GM19467 (cell line): ENCODE data around the gene SLC35F3.
A peak's percentile ranks its signal among the peaks of the same experiment; 100 is the strongest.

Experiments
- ATAC-seq: cut with Tn5 transposase; IDR thresholded peaks from one replicate; pipeline ENCODE4 v1.9.1; 2021; ENCODE audit warnings: mild to moderate bottlenecking, moderate library complexity; ENCODE audit not compliant: unreplicated experiment

SLC35F3 gene

DNA sequence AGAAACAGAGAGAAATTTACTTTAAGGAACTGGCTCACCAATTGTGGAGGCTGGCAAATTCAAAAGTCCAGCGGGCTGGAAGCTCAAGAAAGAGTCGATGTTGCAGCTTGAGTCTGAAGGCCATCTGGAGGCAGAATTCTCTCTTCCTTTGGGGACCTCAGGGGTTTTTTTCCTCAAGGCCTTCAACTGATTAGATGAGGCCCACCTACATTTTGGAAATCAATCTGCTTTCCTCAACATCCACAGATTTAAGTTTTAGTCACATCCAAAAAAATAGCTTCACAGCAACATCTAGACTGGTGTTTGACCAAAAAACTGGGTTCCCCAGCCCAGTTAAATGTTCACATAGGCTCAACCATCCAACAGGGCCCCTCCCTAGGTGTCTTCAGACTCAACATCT is 114.9 kb downstream of the SLC35F3 start:
- no peak for ATAC-seq

DNA sequence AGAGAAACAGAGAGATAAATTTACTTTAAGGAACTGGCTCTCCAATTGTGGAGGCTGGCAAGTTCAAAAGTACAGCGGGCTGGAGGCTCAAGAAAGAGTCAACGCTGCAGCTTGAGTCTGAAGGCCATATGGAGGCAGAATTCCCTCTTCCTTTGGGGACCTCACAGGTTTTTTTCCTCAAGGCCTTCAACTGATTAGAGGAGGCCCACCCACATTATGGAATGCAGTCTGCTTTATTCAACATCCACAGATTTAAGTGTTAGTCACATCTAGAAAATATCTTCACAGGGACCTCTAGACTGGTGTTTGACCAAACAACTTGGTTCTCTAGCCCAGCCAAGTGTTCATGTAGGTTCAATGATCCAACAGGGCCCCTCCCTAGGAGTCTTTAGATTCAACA is 117.8 kb downstream of the SLC35F3 start:
- no peak for ATAC-seq

DNA sequence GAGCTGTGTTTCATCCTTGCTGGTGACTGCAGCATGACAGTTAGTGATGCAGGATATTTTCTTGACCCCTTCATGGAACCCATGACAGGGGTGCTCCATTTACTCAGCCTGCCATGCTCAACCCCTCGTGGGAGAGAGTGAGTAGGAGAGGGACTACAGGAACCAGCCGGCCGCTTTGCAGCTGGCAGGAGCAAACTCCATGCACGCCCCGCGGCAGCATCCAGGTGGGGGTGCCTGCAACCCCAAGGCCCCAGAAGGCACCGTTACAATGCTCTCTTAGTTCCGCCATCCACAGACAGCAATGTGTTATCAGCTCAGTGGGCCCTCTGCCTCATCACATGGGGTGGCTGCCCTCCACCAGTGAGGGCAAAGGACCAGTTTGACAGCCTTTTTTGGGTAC is 135.1 kb downstream of the SLC35F3 start:
- ATAC-seq = no peak

DNA sequence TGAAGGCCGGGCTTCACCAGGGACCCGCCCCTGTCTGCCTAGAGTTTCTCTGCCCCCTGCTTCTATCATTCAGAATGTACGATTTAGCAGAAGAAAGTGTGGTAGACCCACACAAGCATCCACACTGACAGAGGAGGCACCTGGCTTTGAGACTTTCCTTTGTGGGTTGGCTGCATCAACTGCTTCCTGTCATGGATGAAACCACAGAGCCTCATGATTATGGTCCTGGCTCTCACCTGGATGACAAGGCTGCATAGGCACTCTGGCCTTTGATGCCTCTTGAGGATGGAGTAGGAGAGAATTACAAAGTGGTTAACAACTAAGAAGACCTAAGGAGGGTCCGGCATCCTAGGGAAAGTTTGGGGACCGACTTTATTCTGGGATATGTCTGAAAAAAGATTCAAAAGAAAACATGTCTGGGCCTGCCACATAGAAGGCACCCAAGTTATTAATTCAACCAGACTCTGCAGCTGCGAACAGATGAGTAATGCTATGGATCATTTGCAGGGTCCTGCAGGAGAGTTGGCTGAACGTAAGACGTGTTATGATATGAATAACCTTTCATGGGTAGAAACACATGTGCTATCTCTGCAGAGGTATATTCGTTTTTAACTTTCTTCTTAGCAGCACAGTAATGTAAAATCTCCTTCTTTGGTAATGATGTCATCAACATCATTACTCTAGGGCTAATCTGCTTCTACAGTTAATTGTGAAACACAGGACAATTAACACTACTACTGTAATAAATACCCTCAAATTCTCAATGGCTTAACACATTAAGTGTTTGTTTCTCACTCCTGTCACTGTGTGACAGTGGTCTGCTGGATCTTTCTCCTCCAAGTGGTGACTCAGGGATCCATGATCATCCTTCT is 136.2 kb downstream of the SLC35F3 start:
- no peak for ATAC-seq

DNA sequence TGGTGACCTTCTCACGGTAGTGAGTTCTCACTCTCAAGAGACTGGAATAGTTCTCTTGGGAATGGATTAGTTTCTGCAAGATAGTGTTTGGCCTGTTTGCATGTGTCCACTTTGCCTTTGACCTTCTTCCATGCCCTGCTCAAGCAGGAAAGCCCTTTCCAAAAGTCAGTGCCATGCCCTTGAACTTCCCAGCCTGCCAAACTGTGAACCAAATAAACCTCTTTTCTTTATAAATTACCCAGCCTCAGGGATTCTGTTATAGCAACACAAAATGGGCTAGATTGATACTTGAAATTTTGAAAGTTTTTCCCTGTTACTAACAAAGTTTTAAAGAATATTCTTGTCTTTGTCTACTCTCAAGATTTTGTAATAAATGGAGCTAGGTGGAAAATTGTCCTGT is 139.6 kb downstream of the SLC35F3 start:
- no peak for ATAC-seq

DNA sequence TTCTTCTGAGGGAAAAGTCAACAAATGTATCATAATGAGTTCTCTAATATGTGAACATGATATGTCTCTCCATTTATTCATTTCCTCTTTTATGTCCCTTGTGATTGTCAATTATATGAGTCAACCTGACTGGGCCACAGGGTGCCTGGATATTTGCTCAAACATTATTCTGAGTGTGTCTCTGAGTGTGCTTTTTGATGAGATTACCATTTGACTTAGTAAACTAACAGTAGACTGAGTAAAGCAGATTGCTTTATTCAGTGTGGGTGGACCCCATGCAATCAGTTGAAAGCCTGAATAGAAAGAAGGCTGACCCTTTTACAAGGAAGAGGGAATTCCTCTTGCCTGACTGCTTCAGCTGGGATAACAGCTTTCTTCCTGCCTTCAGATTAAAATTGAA is 142.6 kb downstream of the SLC35F3 start:
- ATAC-seq = no peak

DNA sequence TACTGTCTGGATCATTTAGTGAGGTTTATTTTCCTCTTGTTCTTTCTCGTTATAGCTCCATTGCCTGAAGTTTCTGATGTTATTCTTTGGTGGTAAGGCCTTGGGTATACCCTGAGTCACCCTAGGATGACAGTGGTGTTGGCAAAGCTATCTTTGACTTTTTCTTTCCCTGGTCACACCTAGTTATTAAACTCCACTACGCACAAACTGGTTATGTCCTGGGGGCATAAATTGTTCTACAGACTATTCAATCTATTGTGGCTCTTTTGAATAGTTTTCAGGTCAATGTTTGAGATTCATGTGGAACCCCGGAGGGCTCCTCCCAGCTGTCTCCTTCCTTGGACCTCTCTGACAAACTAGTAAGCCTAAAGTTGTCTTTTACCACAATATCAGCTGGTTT is 157.7 kb downstream of the SLC35F3 start:
- no peak for ATAC-seq

DNA sequence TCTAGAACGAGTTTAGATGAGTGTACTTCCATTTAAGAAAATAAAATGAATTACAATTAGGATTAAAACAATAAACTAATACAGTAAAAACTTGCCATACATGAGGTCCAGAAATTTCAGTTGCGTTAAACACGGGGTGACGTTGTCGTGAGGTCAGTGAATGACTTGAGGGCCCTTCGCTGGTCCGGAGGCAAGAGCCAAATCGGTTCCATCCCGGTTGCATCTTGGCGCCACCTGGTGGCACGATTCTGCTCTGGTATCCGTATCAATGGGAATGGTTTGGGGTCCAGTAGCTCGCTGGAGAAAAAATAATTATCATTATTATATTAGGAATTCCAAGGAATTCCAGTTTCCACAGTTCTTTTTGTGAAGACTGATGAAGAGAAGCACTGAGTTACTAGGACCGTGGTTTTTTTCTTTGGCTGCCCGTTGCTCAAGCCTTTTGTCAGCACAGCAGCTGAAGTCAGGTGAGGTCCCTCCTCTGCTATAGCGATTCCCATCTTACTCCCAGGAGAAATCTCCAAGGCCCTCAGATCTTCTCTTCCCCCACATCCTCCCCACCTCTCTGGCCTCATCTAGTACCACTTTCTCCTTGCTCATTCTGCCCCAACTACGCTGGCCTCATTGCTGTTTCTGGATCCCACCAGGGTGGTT is 161.4 kb downstream of the SLC35F3 start:
- peak; percentile 53 for ATAC-seq

DNA sequence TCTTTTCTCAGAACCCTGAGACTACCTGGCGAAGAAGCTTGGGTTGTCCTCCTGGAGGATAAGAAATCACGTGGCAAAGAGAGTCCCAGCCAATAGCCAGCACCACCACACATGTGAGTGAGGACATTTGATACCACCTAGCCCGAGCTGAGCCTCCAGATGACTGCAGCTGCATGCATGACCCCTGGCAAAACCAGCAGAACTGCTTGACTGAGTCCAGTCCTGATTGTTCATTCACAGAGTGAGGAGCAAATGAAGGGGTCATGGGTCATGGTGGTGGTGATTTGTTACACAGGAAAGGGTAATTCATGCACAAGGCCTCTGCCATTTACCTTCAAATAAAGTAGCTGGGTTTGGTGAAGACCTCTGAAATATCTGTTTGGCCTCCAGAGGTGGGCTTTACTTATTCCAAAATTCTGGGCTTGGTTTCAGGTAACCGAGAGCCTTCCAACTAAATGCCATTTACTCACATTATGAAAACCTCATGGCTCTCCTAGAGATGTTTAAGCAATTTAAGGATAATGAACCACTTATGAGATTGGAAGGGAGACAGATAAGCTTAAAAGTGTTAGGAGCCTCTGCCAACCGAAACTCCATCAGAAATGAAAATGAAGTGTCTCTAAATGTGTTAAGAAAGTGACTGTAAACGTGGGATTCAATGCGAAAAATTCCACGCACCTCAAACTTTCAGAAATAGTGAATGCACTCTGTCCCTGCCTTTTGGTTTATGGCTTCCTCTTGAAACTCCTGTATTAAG is 163.3 kb downstream of the SLC35F3 start:
- no peak for ATAC-seq

DNA sequence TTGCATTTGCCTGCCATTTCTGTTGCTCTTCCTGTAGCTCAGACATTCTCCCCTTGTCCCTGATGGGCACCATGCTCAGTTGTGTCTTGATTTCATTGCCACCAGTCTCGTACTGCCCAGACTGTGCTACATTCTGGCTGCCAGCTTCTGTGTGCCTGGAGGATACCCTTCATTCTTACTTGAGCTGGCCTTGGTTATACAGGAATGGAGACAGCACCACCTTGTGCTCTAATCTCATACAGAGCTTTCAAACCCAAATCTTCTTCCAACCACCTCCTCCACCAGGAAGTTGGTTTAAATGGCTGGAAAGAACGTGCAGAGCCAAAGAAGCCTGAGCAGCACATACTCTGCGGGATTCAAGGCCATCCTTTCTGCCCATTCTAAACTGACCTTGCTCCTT is 165.3 kb downstream of the SLC35F3 start:
- no peak for ATAC-seq

DNA sequence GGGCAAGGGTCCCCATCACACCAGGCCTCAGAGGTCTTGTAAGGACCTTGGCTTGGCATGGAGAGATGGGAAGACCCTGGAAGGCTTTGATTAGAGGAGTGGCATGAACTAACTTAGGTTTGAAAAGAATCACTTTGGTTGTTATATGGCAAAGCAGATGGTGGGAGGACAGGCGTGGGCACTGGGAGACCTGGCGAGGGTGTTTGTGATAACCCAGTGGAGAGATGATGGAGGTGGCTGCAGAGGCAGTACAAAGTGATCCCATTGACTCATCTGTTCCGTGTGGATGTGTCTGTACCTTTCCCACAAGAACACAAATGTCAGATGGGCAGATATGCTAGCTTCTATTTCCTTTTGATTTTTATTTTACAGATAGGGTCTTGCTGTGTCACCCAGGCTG is 168.3 kb downstream of the SLC35F3 start:
- ATAC-seq = no peak

DNA sequence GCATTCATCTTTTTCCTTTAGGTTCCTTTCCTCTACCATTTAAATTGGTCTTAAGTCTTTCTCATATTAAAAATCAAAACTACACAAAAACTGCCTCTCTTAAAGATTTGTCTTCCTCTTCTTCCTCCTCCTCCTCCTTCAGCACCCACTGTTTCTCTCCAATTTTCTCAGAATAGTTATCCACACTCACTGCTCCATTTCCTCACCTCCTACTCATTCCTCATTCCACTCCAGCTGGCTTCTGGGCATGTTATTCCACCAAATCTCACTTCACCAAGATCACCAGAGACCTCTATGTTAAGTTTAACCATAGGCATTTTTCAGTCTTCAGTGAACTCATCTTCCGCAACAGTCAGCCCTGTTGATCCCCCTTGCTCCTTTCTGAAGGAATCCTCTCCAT is 173.7 kb downstream of the SLC35F3 start:
- no peak for ATAC-seq

DNA sequence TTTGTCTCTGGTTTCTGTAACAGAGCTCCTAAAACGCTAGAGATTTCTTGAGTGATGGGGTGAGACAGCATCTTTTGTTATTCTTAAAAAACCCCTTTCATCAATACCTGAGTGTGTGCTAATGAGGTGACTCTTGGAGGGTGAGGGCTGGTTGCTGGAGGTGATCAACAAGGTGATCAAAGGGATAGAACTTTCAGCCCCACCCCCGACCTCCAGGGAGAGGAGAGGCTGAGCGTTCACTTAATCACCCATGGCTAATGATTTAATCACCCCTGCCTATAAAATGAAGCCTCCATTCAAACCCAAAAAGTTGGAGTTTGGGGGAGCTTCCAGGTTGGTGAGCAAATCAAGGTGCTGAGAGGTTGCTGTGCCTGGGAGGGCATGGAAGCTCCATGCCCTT is 175.4 kb downstream of the SLC35F3 start:
- no peak for ATAC-seq

DNA sequence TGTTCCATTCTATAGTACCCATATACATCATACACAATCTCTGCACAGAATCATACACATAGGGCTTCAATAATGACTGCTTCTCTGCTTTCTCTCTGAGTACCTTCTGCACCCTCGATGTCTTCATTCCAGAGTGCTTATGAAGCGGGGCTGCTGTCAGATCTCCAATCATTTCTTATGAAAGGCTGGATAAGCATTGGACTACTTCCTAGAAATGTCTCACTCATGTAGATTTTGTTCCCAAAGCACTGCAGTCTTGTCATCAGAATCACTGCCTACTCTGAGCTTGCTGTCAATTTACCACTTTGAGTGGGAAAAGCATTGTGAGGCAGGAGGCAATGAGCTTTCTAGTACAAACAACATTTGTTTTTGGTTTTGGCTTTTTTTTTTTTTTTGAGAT is 179.0 kb downstream of the SLC35F3 start:
- ATAC-seq = no peak

DNA sequence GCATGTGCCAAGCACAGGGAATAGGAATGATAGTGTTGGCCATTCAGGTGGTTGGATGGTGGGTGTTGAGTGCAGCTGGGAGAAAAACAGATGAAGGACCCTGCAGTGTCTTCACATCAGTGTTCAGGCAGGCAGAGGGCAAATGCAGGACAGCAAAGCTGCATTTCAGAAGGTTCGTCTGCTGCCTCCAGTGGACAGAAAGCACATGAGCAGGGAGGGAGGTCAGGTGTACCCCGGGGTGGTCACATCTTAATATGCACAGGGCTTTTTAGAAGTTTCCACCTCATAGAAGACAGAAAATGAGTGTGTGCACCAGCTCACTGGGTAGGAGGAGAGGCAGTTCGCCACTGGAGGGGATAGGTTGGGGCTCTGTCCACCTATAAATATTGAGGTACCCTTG is 184.9 kb downstream of the SLC35F3 start:
- ATAC-seq = no peak

DNA sequence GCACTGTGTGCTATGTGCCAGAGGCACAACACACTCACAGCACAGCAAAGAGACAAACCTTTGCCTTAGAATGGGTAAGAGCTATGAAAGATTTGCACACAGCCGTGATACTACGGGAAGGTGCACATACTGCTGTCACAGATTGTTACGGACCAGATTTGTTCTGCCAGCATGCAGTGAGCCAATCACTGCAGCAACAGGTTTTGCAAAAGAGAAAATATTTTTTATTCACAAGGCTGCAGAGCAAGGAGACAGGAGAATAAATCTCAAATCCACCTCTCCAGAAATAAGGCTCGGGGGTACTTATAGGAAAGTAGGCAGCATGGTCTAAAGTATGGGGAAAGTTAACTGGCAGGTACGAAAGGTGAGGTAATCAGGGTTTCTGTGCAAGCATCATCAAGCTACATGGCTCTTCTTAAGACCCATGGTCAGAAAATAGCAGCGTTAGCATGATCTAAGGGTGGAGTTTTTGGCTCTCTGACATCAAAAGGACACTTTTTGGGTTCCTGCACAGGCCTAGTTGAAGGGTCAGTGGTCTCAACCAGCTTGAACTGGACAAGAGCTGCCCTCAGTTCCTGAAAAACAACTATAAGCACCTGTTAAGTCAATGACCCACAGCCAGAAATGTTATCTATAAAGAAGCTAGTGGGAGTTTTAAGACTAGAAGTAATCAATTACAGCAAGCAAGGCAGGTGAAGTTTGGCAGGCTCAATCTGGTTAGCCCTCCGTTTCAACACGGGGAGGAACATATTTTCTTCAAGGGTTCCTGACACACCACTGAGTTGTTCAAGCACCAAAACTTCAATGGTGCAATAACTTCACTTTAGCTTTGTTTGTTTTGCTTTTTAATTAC is 186.0 kb downstream of the SLC35F3 start:
- ATAC-seq = no peak

DNA sequence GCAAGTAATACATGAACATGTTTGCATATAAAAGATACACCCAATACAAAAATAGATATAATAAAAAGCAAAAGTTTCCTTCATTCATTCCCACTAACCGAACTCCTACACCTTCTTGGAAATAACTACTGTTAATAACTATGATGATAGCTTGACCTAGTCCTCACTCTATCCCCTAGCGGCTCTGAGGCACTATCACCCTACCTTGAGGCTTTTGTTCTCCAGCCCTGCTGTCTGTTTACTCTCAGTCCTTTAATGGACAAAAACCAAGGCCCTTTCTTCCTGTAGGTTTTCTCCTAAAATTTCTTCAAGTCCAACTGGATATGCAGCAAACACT is 186.6 kb downstream of the SLC35F3 start:
- ATAC-seq = no peak

DNA sequence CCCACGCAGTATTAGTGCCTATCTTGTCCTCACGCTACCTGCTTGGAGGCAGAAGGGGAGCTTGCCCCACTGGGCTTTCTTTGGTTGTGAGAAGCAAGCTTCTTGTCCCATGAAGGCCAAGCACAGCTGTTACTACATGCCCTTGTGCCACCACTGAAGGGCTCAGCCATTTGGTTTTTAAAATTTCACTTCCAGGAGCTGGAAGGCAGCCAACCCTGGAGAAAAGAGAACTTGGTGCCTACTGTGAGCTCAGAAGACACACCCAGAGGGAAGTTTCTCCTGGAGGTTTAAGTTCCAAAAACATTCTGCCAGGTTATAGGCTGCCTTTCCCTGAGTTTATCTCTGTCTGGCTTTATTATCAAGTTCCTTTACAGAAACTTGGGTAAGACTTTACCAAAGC is 187.4 kb downstream of the SLC35F3 start:
- no peak for ATAC-seq

DNA sequence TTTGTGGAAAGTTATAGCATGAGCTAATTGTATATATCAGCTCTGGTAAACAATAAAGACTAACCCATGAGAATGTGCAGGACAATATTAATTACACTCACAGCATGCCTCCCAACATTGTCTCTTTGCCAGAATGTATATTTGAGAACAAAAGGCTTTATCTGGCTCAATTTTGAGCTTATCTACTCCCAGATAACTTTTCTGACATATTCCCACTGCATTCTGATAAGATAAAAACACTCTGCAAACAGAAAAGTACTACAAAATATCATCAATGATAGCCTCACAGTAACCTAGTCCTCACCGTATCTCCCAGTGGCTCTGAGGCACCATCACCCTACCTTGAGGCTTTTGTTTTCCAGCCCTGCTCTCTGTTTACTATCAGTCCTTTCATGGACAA is 188.6 kb downstream of the SLC35F3 start:
- ATAC-seq = no peak

DNA sequence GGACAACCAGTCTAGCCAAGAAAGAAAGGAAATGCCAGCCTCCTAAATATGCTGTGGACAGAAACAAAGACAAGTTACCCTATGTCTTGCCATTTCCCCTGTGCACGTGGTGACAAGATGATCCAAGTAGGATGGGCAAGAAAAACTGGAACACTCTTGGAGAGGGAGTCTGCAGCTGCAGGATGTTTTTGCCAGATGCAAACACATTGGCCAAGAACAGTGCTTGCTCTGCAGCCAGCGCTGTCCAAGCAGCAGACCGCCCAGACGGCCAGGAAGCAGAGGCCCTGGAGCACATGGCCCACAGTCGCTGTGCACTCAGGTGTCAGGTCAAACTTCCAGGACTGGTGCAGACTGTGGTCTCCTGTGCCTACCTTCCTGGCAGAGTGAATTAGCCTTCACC is 189.3 kb downstream of the SLC35F3 start:
- ATAC-seq = no peak

DNA sequence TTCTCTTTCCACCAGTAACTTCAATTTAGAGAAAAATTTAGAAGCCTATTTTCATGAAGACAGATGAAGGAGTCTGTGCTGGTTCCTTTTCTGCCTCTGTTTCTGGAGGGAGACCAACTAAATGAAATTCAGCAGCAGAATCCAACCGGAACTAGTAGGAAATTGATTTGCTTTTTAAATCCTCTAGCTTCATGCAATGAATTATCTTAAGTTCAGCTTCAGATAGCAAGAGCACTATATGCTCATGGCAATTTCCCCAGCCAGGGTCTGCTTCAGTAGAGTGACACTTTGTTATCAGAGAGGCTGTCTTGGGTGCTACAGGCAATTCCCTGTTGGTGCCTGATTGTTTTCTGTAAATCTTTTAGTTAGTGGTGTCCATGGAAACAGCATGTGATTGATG is 189.7 kb downstream of the SLC35F3 start:
- no peak for ATAC-seq
